IPS-15b (cell line): ENCODE data around the gene ISX.
"Not testable (repeated sequence)": the region's sequence is repeated elsewhere in the genome, so short reads cannot be mapped to it uniquely, and the experiment has no call there.

ENCODE experiments used
- H3K27me3 ChIP-seq: one replicate; pipeline ENCODE4 v1.6.1; 2013; ENCODE audit warnings: low read length; ENCODE audit not compliant: control insufficient read depth, insufficient read depth
- H3K36me3 ChIP-seq: one replicate; pipeline ENCODE4 v1.6.1; 2013; ENCODE audit warnings: low read length; ENCODE audit not compliant: control insufficient read depth, insufficient read depth
- H3K4me1 ChIP-seq: one replicate; pipeline ENCODE4 v1.6.1; 2013; ENCODE audit warnings: mild to moderate bottlenecking, low read length; ENCODE audit not compliant: control insufficient read depth, insufficient read depth
- H3K4me3 ChIP-seq: one replicate; pipeline ENCODE4 v1.5.1; 2013; ENCODE audit warnings: low read depth, low read length
- H3K9ac ChIP-seq: one replicate; pipeline ENCODE4 v1.6.1; 2013; ENCODE audit warnings: low read depth, mild to moderate bottlenecking, low read length
- H3K9me3 ChIP-seq: one replicate; pipeline ENCODE4 v1.6.1; 2013; ENCODE audit warnings: mild to moderate bottlenecking, low read length; ENCODE audit not compliant: control insufficient read depth, insufficient read depth

ISX gene

GRCh38 chr22:35065796-35066218 is at the start of gene ISX:
Gene ISX (plus strand): TSS chr22:35066158. CDS start chr22:35067088, 930 bp downstream.
- no peaks in the 10 kb centered on the region for H3K4me1 ChIP-seq
- H3K9me3 ChIP-seq, result no peaks in the 10 kb centered on the region
- H3K4me3 ChIP-seq, result no peak within 1 kb of the TSS
- no peaks in the 10 kb centered on the region for H3K36me3 ChIP-seq
- H3K27me3 ChIP-seq, result no peaks in the 10 kb centered on the region
- H3K9ac ChIP-seq, result no peak within 1 kb of the TSS

DNA sequence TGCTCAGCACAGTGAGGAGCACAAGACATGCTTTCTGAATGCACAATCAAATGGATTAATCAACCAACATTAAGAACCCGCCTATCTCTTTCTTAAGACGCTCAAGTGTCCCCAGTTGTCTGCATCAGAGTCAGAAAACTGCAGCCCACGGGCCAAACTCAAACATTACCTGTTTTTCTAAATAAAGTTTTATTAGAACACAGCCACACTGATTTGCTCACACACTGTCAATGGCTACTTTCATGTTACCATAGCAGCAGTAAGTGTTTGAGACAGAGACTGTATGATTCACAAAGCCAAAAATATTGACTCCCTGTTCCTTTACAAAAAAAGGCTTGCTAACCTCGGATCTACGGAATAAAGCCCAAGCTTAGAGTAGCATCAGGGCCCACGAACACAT is 49.0 kb upstream of the ISX start:
- no peaks in the 10 kb centered on the region for H3K4me1 ChIP-seq
- no peaks in the 10 kb centered on the region for H3K27me3 ChIP-seq
- H3K9me3 ChIP-seq, result no peaks in the 10 kb centered on the region
- H3K36me3 ChIP-seq, result no peaks in the 10 kb centered on the region
- H3K4me3 ChIP-seq, result no peak overlapping the region
- H3K9ac ChIP-seq, result no peak overlapping the region

DNA sequence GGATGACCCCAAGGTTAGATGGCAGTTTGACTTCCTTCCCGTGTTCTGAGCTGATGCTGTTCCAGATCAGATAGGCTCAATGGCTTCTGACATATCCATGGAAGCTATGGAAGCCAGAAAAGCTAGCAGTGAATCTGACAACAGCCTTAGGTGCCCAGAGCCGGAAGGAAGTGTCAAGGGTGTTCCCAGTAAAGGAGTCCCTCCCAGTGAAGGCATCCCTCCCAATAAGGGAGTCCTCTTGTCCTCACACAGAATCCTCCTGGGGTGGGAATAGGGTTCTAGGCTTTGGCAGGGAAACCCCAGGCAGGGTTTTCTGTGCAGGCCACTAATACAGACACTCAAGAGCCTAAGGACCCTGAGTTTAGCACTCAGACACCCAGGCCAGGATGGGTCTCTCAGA is 47.0 kb upstream of the ISX start:
- Histone ChIP-seq H3K36me3 (no peaks in the 10 kb centered on the region), H3K4me3 (no peak overlapping the region), H3K4me1 (no peaks in the 10 kb centered on the region), H3K9me3 (no peaks in the 10 kb centered on the region), H3K9ac (no peak overlapping the region), H3K27me3 (no peaks in the 10 kb centered on the region)

GRCh38 chr22:35020517-35020916 is 45.4 kb upstream of the ISX start:
- no peak overlapping the region for H3K9ac ChIP-seq
- no peaks in the 10 kb centered on the region for H3K27me3 ChIP-seq
- no peaks in the 10 kb centered on the region for H3K9me3 ChIP-seq

DNA sequence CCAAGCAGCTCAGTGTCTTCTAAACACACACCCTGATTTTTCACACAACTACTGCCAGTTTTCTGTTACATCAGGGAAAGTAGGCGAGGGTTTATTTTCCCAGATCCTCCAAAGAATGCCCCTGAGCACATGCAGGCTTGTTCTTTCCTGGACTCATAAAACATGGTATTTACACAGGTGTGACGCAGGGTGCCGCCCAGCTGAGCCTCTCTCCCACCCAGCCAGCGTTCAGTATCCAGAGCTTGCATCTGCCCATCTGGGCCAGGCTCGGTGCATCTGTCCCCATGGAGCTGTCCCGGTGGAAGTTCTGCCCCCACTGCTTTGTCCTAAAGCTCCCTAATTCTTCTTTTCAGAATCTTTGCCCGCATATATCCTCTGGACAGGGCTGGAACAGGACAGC is 44.8 kb upstream of the ISX start:
- H3K36me3 ChIP-seq, result no peaks in the 10 kb centered on the region
- H3K4me1 ChIP-seq, result no peaks in the 10 kb centered on the region
- H3K4me3 ChIP-seq, result no peak overlapping the region
- no peak overlapping the region for H3K9ac ChIP-seq
- no peaks in the 10 kb centered on the region for H3K9me3 ChIP-seq
- H3K27me3 ChIP-seq, result no peaks in the 10 kb centered on the region

More at GRCh38 chr22:35020517-35020916, 45.4 kb upstream of the ISX start:
- Histone ChIP-seq H3K4me1 (no peaks in the 10 kb centered on the region), H3K36me3 (no peaks in the 10 kb centered on the region), H3K4me3 (no peak overlapping the region)

DNA sequence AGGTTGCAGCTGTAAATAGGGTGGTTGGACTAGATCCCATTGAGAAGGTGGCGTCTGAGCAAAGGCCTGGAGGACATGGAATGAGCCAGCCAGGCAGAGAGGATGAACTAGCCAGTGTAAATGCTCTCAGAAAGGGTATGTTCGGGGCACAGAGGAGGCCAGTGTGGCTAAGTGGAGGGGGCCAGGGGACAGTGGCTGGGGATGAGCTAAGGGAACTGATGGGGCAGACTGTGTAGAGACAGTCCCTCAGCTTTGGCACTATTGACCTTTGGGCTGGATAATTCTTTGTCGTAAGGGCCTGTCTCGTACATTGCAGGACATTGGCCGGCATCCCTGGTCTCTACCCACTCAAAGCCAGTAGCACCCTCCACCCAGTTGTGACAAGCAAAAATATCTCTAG is 43.7 kb upstream of the ISX start:
- H3K27me3 ChIP-seq, result no peaks in the 10 kb centered on the region
- H3K9me3 ChIP-seq, result no peaks in the 10 kb centered on the region
- no peaks in the 10 kb centered on the region for H3K36me3 ChIP-seq
- no peak overlapping the region for H3K4me3 ChIP-seq
- H3K9ac ChIP-seq, result no peak overlapping the region
- H3K4me1 ChIP-seq, result no peaks in the 10 kb centered on the region

GRCh38 chr22:35023692-35024363 is 42.1 kb upstream of the ISX start:
- peak overlapping the region; percentile 48 for H3K4me3 ChIP-seq
- H3K4me1 ChIP-seq, result no peaks in the 10 kb centered on the region

DNA sequence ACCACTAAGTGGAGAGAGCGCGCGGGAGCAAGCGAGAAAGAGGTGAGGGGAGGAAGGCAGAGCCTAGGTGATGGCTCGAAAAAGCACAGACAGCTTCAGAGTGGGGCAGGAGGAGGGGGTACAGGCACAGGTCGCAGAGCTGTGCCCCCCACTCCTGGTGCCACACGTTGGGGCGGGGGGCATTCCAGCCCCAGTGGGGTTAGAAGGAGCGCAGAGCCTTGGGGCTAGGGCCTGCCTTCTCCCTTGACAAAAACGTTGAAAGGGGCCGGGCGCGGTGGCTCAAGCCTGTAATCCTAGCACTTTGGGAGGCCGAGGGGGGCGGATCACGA is 41.6 kb upstream of the ISX start:
- Histone ChIP-seq H3K4me3 (peak overlapping the region; percentile 48), H3K27me3 (no peaks in the 10 kb centered on the region), H3K36me3 (no peaks in the 10 kb centered on the region), H3K9me3 (no peaks in the 10 kb centered on the region), H3K9ac (no peak overlapping the region), H3K4me1 (no peaks in the 10 kb centered on the region)

More at GRCh38 chr22:35023692-35024363, 42.1 kb upstream of the ISX start:
- H3K9ac ChIP-seq, result no peak overlapping the region
- no peaks in the 10 kb centered on the region for H3K9me3 ChIP-seq
- H3K27me3 ChIP-seq, result no peaks in the 10 kb centered on the region
- H3K36me3 ChIP-seq, result no peaks in the 10 kb centered on the region

DNA sequence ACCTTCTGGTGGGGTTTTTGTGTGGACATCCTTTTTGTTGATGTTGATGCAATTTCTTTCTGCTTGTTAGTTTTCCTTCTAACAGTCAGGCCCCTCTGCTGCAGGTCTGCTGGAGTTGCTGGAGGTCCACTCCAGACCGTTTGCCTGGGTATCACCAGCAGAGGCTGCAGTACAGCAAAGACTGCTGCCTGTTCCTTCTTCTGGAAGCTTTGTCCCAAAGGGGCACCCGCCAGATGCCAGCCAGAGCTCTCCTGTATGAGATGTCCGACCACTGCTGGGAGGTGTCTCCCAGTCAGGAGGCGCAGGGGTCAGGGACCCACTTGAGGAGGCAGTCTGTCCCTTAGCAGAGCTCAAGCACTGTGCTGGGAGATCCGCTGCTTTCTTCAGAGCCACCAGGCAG is 35.8 kb upstream of the ISX start:
- H3K9ac ChIP-seq, H3K4me3 ChIP-seq, H3K36me3 ChIP-seq, H3K4me1 ChIP-seq, H3K27me3 ChIP-seq, H3K9me3 ChIP-seq: not testable (repeated sequence)

- H3K4me3 ChIP-seq, result no peak overlapping the region
- H3K4me1 ChIP-seq, result no peaks in the 10 kb centered on the region
- H3K9ac ChIP-seq, result no peak overlapping the region
- no peaks in the 10 kb centered on the region for H3K36me3 ChIP-seq
- no peaks in the 10 kb centered on the region for H3K27me3 ChIP-seq
- H3K9me3 ChIP-seq, result no peaks in the 10 kb centered on the region
Measured at GRCh38 chr22:35032571-35032970, 33.4 kb upstream of the ISX start.

DNA sequence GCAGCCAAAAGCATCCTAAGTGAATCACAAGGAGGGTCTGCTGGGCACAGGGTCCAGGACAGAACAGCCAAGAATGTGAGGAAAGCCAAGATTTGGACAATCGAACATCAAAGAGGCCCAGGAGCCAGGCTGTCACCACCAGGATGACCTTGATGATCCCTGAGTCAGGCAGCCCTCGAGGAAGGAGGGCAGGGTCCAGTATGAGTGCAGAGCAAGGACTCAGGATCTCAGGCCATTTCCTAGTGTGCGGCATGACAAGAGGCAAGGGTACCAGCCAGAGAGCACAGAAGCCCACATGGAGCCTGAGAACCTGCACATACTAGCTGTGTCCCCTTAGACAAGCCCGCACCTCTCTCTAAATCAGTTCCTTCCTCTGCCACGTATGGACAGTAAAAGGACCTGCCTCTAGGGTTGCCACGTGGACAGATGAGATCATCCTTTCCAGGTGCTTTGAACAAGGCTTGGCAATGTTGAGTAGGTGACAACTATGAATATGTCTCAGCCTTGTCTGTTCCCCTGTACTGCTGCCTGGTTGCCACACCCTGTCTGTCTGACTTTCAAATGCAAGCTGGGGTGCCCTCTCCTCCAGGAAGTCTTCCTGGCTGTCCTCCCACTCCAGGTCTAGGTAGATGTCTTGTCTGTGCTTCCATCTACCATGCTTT is 32.2 kb upstream of the ISX start:
- H3K36me3 ChIP-seq, result no peaks in the 10 kb centered on the region
- H3K4me1 ChIP-seq, result no peaks in the 10 kb centered on the region
- no peaks in the 10 kb centered on the region for H3K27me3 ChIP-seq
- no peaks in the 10 kb centered on the region for H3K9me3 ChIP-seq
- no peak overlapping the region for H3K4me3 ChIP-seq
- H3K9ac ChIP-seq, result no peak overlapping the region

- Histone ChIP-seq H3K4me1 (no peaks in the 10 kb centered on the region), H3K36me3 (no peaks in the 10 kb centered on the region), H3K9ac (no peak overlapping the region), H3K27me3 (no peaks in the 10 kb centered on the region), H3K4me3 (no peak overlapping the region), H3K9me3 (no peaks in the 10 kb centered on the region)
Measured at GRCh38 chr22:35034963-35035362, 31.0 kb upstream of the ISX start.
